Liver (tissue), 9 donors: ENCODE results near the gene SIRT2. TPM values are rescaled to one million over a fixed set of nuclear protein-coding genes. Genes with fewer than 3 reads are reported as not detected.

Experiments
- DNase-seq: peaks from one replicate; pipeline ENCODE4 v3.0.0-alpha.2; 2017; ENCODE audit warnings: low spot score
- H3K27ac ChIP-seq, 2 donors: one replicate each; pipeline ENCODE4 v1.7.0; 2013; ENCODE audit warnings: inconsistent platforms in 2 of 2, low read length in 2 of 2, control low read depth in 1 of 2, low read depth in 1 of 2, mild to moderate bottlenecking in 1 of 2
- H3K27me3 ChIP-seq, 4 donors: one replicate each; pipeline versions ENCODE4 v1.6.1 to v1.7.0; 2013; ENCODE audit warnings: low read length in 3 of 4, inconsistent platforms in 1 of 4, mild to moderate bottlenecking in 1 of 4, moderate library complexity in 1 of 4; ENCODE audit not compliant: control insufficient read depth in 4 of 4, insufficient read depth in 4 of 4
- H3K36me3 ChIP-seq, 4 donors: one replicate each; pipeline versions ENCODE4 v1.6.1 to v1.7.0; 2013; ENCODE audit warnings: low read length in 3 of 4, mild to moderate bottlenecking in 3 of 4, low read depth in 1 of 4, moderate library complexity in 1 of 4; ENCODE audit not compliant: control insufficient read depth in 4 of 4, insufficient read depth in 3 of 4
- H3K4me1 ChIP-seq, 4 donors: one replicate each; pipeline versions ENCODE4 v1.6.1 to v1.7.0; 2013; ENCODE audit warnings: low read length in 3 of 4, mild to moderate bottlenecking in 3 of 4, moderate library complexity in 1 of 4; ENCODE audit not compliant: control insufficient read depth in 4 of 4, insufficient read depth in 4 of 4
- H3K4me3 ChIP-seq, 3 donors: one replicate each; pipeline versions ENCODE4 v1.6.1 to v1.7.0; 2013; ENCODE audit warnings: low read length in 3 of 3, control low read depth in 1 of 3, low read depth in 1 of 3, mild to moderate bottlenecking in 1 of 3
- H3K9ac ChIP-seq, 2 donors: one replicate each; pipeline ENCODE4 v1.7.0; 2013; ENCODE audit warnings: low read length in 2 of 2, mild to moderate bottlenecking in 2 of 2, moderate library complexity in 2 of 2, control low read depth in 1 of 2, low read depth in 1 of 2
- H3K9me3 ChIP-seq, 4 donors: one replicate each; pipeline versions ENCODE4 v1.6.1 to v1.7.0; 2013; ENCODE audit warnings: low read length in 3 of 4; ENCODE audit not compliant: control insufficient read depth in 4 of 4
- FOXA1 ChIP-seq: IDR thresholded peaks from 2 replicates; pipeline ENCODE4 v1.6.1; 2016; ENCODE audit warnings: antibody characterized with exemption
- FOXA2 ChIP-seq: IDR thresholded peaks from 2 replicates; pipeline ENCODE4 v1.6.1; 2016; ENCODE audit warnings: antibody characterized with exemption
- GABPA ChIP-seq, 2 donors: IDR thresholded peaks in 1 of 2; conservative IDR thresholded peaks in 1 of 2; 2 replicates each; pipeline ENCODE4 v1.6.1; 2016; ENCODE audit warnings: antibody characterized with exemption in 2 of 2, mild to moderate bottlenecking in 1 of 2, moderate library complexity in 1 of 2
- HNF4A ChIP-seq, 2 donors: conservative IDR thresholded peaks; 2 replicates each; pipeline ENCODE4 v1.6.1; 2016; ENCODE audit warnings: antibody characterized with exemption in 2 of 2, mild to moderate bottlenecking in 2 of 2
- HNF4G ChIP-seq: IDR thresholded peaks from 2 replicates; pipeline ENCODE4 v1.6.1; 2016; ENCODE audit warnings: antibody characterized with exemption
- JUND ChIP-seq, 2 donors: IDR thresholded peaks; 2 replicates each; pipeline ENCODE4 v1.6.1; 2016; ENCODE audit warnings: antibody characterized with exemption in 2 of 2
- NR2F2 ChIP-seq: IDR thresholded peaks from 2 replicates; pipeline ENCODE4 v1.6.1; 2016; ENCODE audit warnings: antibody characterized with exemption
- RAD21 ChIP-seq, 2 donors: IDR thresholded peaks; 2 replicates each; pipeline ENCODE4 v1.6.1; 2016; ENCODE audit warnings: antibody characterized with exemption in 2 of 2, mild to moderate bottlenecking in 2 of 2
- RXRA ChIP-seq, 2 donors: IDR thresholded peaks; 2 replicates each; pipeline ENCODE4 v1.6.1; 2017 to 2018; ENCODE audit warnings: antibody characterized with exemption in 2 of 2, mild to moderate bottlenecking in 1 of 2
- SP1 ChIP-seq: IDR thresholded peaks from 2 replicates; pipeline ENCODE4 v1.6.1; 2018; ENCODE audit warnings: antibody characterized with exemption, mild to moderate bottlenecking
- TAF1 ChIP-seq: conservative IDR thresholded peaks from 2 replicates; pipeline ENCODE4 v1.6.1; 2016; ENCODE audit warnings: antibody characterized with exemption, mild to moderate bottlenecking
- WGBS: extraction: QIAGEN DNeasy Blood & Tissue Kit; methylation state at CpG from one replicate; pipeline ENCODE4 v1.1.7; 2013; 5-methylcytosine and 5-hydroxymethylcytosine counted together
- polyA plus RNA-seq, 2 donors: library from polyadenylated mRNA; stranded (reverse) in 1 of 2; unstranded in 1 of 2; fragments of 200-250 nt in 1 of 2; fragments of >200 nt in 1 of 2; fragmentation: Nextera tagmentation in 1 of 2; extraction: Ambion mirVana in 1 of 2; gene quantifications; one replicate each; pipeline versions ENCODE4 v1.2.1 to v1.2.3, GENCODE V29; 2013 to 2015
- total RNA-seq, 2 donors: library from RNA; depleted of rRNA; stranded (reverse); fragments of >200 nt; gene quantifications; one replicate each; pipeline ENCODE4 v1.2.3, GENCODE V29; 2014
- TF ChIP-seq, protein P1 (sequence below): IDR thresholded peaks from 2 replicates; pipeline ENCODE4 v1.6.1; 2016; ENCODE audit warnings: antibody characterized with exemption
- TF ChIP-seq, protein P2 (sequence below): fragments of 150-350 bp; IDR thresholded peaks from 2 replicates; pipeline ENCODE4 v1.5.1; 2017; ENCODE audit warnings: improper control_type of control experiment, low read depth, low read length; ENCODE audit not compliant: missing input control
- TF ChIP-seq, protein P3 (sequence below): IDR thresholded peaks from 2 replicates; pipeline ENCODE4 v1.6.1; 2016; ENCODE audit warnings: antibody characterized with exemption, mild to moderate bottlenecking
- TF ChIP-seq, protein P4 (sequence below): IDR thresholded peaks from 2 replicates; pipeline ENCODE4 v1.6.1; 2016; ENCODE audit warnings: antibody characterized with exemption
- donor health status: healthy.
- donor health status: healthy.
- donor health status: healthy.
- donor health status: healthy.
- donor health status: healthy.

SIRT2 gene
- total and polyA plus RNA-seq, 4 donors = 21.8 to 42.2 (median 26.9) TPM

DNA sequence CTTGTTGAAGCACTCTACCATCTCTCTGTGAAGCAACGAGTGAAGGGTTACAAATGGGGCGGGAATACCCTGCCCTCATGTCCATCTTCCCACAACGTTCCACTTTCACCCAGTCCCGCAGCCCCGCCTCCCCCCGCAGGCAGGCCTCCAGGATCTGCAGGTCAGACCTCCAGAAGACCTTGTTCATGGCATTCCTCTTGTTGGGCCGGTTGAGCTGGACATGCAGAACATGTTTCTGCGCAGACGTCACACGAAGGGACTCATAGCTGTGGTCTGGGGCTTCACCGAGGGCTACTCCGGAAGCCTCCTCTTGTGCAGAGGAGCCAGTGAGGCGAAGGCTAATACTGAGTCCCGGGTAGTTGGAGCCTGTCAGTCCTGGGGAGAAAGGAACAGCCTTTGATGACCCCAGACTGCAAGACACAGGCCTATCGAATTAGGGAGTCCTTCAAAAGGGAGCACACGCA lies 68.2 kb downstream of the SIRT2 start:
- TF ChIP-seq RAD21 (IDR thresholded peaks at IDR 0.05) (peak in 1 of 2 donors; percentile 24), GABPA (IDR thresholded peaks at IDR 0.05 in 1 of 2, conservative IDR thresholded peaks at IDR 0.05 in 1 of 2) (no peak), HNF4A (conservative IDR thresholded peaks at IDR 0.05) (peak; percentile 48 to 59), FOXA2 (no peak), TAF1 (no peak), RXRA (IDR thresholded peaks at IDR 0.05) (peak; percentile 88 to 93), SP1 (peak; percentile 57)
- TF ChIP-seq, protein P1, sequence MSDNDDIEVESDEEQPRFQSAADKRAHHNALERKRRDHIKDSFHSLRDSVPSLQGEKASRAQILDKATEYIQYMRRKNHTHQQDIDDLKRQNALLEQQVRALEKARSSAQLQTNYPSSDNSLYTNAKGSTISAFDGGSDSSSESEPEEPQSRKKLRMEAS = peak; percentile 62
- TF ChIP-seq, protein P2, sequence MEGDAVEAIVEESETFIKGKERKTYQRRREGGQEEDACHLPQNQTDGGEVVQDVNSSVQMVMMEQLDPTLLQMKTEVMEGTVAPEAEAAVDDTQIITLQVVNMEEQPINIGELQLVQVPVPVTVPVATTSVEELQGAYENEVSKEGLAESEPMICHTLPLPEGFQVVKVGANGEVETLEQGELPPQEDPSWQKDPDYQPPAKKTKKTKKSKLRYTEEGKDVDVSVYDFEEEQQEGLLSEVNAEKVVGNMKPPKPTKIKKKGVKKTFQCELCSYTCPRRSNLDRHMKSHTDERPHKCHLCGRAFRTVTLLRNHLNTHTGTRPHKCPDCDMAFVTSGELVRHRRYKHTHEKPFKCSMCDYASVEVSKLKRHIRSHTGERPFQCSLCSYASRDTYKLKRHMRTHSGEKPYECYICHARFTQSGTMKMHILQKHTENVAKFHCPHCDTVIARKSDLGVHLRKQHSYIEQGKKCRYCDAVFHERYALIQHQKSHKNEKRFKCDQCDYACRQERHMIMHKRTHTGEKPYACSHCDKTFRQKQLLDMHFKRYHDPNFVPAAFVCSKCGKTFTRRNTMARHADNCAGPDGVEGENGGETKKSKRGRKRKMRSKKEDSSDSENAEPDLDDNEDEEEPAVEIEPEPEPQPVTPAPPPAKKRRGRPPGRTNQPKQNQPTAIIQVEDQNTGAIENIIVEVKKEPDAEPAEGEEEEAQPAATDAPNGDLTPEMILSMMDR = no peak
- H3K9ac ChIP-seq = peak overlapping the region; percentile 66 to 91
- H3K27me3 ChIP-seq = no peaks in the 10 kb centered on the region
- peaks cover 10 to 54% (median 34%) of the 10 kb centered on the region in 4 donors for H3K4me1 ChIP-seq
- H3K36me3 ChIP-seq = peaks cover 4 to 19% (median 12%) of the 10 kb centered on the region in 4 donors
- H3K4me3 ChIP-seq = peak overlapping the region; percentile 65 to 86 (median 73)
- WGBS = 1% methylated on average over 16 of the region's 16 CpGs
- DNase-seq = peak; percentile 73
- peak overlapping the region; percentile 97 to 99 for H3K27ac ChIP-seq
- no peaks in the 10 kb centered on the region for H3K9me3 ChIP-seq

DNA sequence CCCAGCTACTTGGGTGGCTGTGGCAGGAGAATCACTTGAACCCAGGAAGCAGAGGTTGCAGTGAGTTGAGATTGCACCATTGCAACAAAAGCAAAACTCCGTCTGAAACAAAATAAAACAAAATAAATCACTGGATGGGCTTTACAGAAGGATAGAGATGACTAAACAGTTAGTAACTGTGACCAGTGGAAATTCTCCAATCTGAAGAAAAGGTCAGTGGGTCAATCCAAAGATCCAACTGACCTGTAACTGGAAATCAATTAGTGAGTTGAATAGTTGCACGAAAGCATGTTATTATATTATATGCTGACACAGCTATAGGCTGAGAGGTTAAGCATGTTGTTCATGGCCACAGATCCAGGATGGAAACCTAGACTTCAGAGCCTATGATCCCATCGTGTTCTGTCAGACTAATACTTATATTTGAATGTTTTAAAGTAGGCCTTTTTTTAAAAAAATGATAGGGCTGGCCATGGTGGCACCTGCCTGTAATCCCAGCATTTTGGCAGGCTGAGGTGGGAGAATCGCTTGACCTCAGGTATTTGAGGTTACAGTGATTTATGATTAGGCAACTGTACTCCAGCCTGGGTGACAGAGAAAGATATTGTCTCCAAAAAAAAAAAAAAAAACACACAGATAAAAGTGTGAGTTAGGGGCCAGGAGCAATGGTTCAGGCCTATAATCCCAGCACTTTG lies 69.2 kb downstream of the SIRT2 start:
- Histone ChIP-seq H3K9ac (no peak overlapping the region), H3K4me3 (peak overlapping the region in 1 of 3 donors; percentile 65)

More for the DNA sequence above, 69.2 kb downstream of the SIRT2 start:
- TF ChIP-seq JUND (IDR thresholded peaks at IDR 0.05) (no peak), SP1 (no peak), HNF4G (no peak), HNF4A (conservative IDR thresholded peaks at IDR 0.05) (peak; percentile 47 to 49), RXRA (IDR thresholded peaks at IDR 0.05) (peak in 1 of 2 donors; percentile 62), FOXA1 (no peak), NR2F2 (peak; percentile 51)
- TF ChIP-seq, protein P3, sequence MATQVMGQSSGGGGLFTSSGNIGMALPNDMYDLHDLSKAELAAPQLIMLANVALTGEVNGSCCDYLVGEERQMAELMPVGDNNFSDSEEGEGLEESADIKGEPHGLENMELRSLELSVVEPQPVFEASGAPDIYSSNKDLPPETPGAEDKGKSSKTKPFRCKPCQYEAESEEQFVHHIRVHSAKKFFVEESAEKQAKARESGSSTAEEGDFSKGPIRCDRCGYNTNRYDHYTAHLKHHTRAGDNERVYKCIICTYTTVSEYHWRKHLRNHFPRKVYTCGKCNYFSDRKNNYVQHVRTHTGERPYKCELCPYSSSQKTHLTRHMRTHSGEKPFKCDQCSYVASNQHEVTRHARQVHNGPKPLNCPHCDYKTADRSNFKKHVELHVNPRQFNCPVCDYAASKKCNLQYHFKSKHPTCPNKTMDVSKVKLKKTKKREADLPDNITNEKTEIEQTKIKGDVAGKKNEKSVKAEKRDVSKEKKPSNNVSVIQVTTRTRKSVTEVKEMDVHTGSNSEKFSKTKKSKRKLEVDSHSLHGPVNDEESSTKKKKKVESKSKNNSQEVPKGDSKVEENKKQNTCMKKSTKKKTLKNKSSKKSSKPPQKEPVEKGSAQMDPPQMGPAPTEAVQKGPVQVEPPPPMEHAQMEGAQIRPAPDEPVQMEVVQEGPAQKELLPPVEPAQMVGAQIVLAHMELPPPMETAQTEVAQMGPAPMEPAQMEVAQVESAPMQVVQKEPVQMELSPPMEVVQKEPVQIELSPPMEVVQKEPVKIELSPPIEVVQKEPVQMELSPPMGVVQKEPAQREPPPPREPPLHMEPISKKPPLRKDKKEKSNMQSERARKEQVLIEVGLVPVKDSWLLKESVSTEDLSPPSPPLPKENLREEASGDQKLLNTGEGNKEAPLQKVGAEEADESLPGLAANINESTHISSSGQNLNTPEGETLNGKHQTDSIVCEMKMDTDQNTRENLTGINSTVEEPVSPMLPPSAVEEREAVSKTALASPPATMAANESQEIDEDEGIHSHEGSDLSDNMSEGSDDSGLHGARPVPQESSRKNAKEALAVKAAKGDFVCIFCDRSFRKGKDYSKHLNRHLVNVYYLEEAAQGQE = no peak
- TF ChIP-seq, protein P4, sequence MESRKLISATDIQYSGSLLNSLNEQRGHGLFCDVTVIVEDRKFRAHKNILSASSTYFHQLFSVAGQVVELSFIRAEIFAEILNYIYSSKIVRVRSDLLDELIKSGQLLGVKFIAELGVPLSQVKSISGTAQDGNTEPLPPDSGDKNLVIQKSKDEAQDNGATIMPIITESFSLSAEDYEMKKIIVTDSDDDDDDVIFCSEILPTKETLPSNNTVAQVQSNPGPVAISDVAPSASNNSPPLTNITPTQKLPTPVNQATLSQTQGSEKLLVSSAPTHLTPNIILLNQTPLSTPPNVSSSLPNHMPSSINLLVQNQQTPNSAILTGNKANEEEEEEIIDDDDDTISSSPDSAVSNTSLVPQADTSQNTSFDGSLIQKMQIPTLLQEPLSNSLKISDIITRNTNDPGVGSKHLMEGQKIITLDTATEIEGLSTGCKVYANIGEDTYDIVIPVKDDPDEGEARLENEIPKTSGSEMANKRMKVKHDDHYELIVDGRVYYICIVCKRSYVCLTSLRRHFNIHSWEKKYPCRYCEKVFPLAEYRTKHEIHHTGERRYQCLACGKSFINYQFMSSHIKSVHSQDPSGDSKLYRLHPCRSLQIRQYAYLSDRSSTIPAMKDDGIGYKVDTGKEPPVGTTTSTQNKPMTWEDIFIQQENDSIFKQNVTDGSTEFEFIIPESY = no peak
- Histone ChIP-seq H3K36me3 (peaks cover 4 to 15% (median 8%) of the 10 kb centered on the region in 4 donors), H3K4me1 (peaks cover 8 to 44% (median 24%) of the 10 kb centered on the region in 4 donors), H3K27ac (peak overlapping the region; percentile 97 to 99), H3K9me3 (no peaks in the 10 kb centered on the region), H3K27me3 (no peaks in the 10 kb centered on the region)
- WGBS = 33% methylated on average over 4 of the region's 4 CpGs
- no peak for DNase-seq
